HEK293 (cell line): Measurements from ENCODE around the gene ANTXRL.

Source experiments
- HOXA7 ChIP-seq: sonication (generic); formaldehyde crosslinking; IDR thresholded peaks from 2 replicates; pipeline ENCODE4 v1.8.1; 2022; ENCODE audit warnings: missing genetic modification reagents, borderline replicate concordance
- ZNF510 ChIP-seq: fragments of 450-650 bp; formaldehyde crosslinking; IDR thresholded peaks from 2 replicates; pipeline ENCODE4 v1.5.1; 2018; ENCODE audit warnings: mild to moderate bottlenecking, missing genetic modification characterization, missing biosample characterization; ENCODE audit not compliant: insufficient replicate concordance
- ZNF521 ChIP-seq: fragments of 450-650 bp; formaldehyde crosslinking; IDR thresholded peaks from 2 replicates; pipeline ENCODE4 v1.5.1; 2017; ENCODE audit warnings: missing biosample characterization, mild to moderate bottlenecking, missing genetic modification characterization

GRCh38 chr10:46304062-46304461 lies 17.3 kb downstream of the ANTXRL start:
- no peak for TF ChIP-seq ZNF521 (tag by site-specific recombination)
- no peak for TF ChIP-seq ZNF510
- no peak for TF ChIP-seq HOXA7 (CRISPR knock-in tag)
